HEK293 (cell line): ENCODE measurements around the gene TBPL1.

Experiments
- IKZF3 ChIP-seq: fragments of 450-650 bp; IDR thresholded peaks from 2 replicates; pipeline ENCODE4 v1.5.0; 2018; ENCODE audit warnings: missing biosample characterization, mild to moderate bottlenecking, missing genetic modification characterization, moderate library complexity
- MEIS1 ChIP-seq: sonication (generic); formaldehyde crosslinking; IDR thresholded peaks from 2 replicates; pipeline ENCODE4 v1.8.1; 2022; ENCODE audit warnings: missing genetic modification reagents, mild to moderate bottlenecking, borderline replicate concordance
- SCRT2 ChIP-seq: fragments of 450-650 bp; formaldehyde crosslinking; IDR thresholded peaks from 2 replicates; pipeline ENCODE4 v1.5.1; 2016; ENCODE audit warnings: missing biosample characterization, missing genetic modification characterization
- YY2 ChIP-seq: fragments of 450-650 bp; formaldehyde crosslinking; IDR thresholded peaks from 2 replicates; pipeline ENCODE4 v1.5.1; 2016; ENCODE audit warnings: missing biosample characterization, missing genetic modification characterization
- ZBTB7A ChIP-seq: fragments of 450-650 bp; formaldehyde crosslinking; IDR thresholded peaks from 2 replicates; pipeline ENCODE4 v1.5.1; 2016; ENCODE audit warnings: low read depth, missing biosample characterization, missing genetic modification characterization
- ZBTB8A ChIP-seq: fragments of 450-650 bp; formaldehyde crosslinking; IDR thresholded peaks from 2 replicates; pipeline ENCODE4 v1.5.1; 2016; ENCODE audit warnings: missing biosample characterization, missing genetic modification characterization
- ZFHX2 ChIP-seq: fragments of 450-650 bp; formaldehyde crosslinking; conservative IDR thresholded peaks from 2 replicates; pipeline ENCODE4 v1.5.1; 2016; ENCODE audit warnings: missing biosample characterization, missing genetic modification characterization
- ZIC2 ChIP-seq: fragments of 450-650 bp; formaldehyde crosslinking; IDR thresholded peaks from 2 replicates; pipeline ENCODE4 v1.5.1; 2016; ENCODE audit warnings: missing biosample characterization, missing genetic modification characterization
- ZNF2 ChIP-seq: fragments of 450-650 bp; formaldehyde crosslinking; IDR thresholded peaks from 2 replicates; pipeline ENCODE4 v1.5.1; 2016; ENCODE audit warnings: missing biosample characterization, missing genetic modification characterization
- ZNF211 ChIP-seq: fragments of 450-650 bp; formaldehyde crosslinking; IDR thresholded peaks from 2 replicates; pipeline ENCODE4 v1.5.1; 2016; ENCODE audit warnings: low read depth, missing biosample characterization, missing genetic modification characterization
- ZNF248 ChIP-seq: fragments of 450-650 bp; formaldehyde crosslinking; IDR thresholded peaks from 2 replicates; pipeline ENCODE4 v1.5.1; 2017; ENCODE audit warnings: missing biosample characterization, missing genetic modification characterization
- ZNF37A ChIP-seq: fragments of 450-650 bp; IDR thresholded peaks from 2 replicates; pipeline ENCODE4 v1.5.1; 2018; ENCODE audit warnings: missing biosample characterization, missing genetic modification characterization
- ZNF416 ChIP-seq: fragments of 450-650 bp; formaldehyde crosslinking; IDR thresholded peaks from 2 replicates; pipeline ENCODE4 v1.5.1; 2016; ENCODE audit warnings: missing biosample characterization, missing genetic modification characterization
- ZNF473 ChIP-seq: fragments of 450-650 bp; formaldehyde crosslinking; IDR thresholded peaks from 2 replicates; pipeline ENCODE4 v1.5.1; 2017; ENCODE audit warnings: missing biosample characterization, missing genetic modification characterization
- ZNF488 ChIP-seq: fragments of 450-650 bp; formaldehyde crosslinking; IDR thresholded peaks from 2 replicates; pipeline ENCODE4 v1.5.1; 2016; ENCODE audit warnings: missing biosample characterization, missing genetic modification characterization
- ZNF544 ChIP-seq: fragments of 450-650 bp; formaldehyde crosslinking; IDR thresholded peaks from 2 replicates; pipeline ENCODE4 v1.5.0; 2017; ENCODE audit warnings: missing biosample characterization, missing genetic modification characterization
- ZNF549 ChIP-seq: fragments of 450-650 bp; IDR thresholded peaks from 2 replicates; pipeline ENCODE4 v1.5.1; 2018; ENCODE audit warnings: missing biosample characterization, missing genetic modification characterization, mild to moderate bottlenecking, inconsistent platforms, moderate library complexity
- ZNF558 ChIP-seq: fragments of 450-650 bp; formaldehyde crosslinking; IDR thresholded peaks from 2 replicates; pipeline ENCODE4 v1.5.1; 2016; ENCODE audit warnings: missing biosample characterization, missing genetic modification characterization
- ZNF660 ChIP-seq: fragments of 450-650 bp; IDR thresholded peaks from 2 replicates; pipeline ENCODE4 v1.5.1; 2018; ENCODE audit warnings: missing biosample characterization, mild to moderate bottlenecking, missing genetic modification characterization
- ZNF76 ChIP-seq: fragments of 450-650 bp; formaldehyde crosslinking; IDR thresholded peaks from 2 replicates; pipeline ENCODE4; 2016; ENCODE audit warnings: low read depth, missing biosample characterization, missing genetic modification characterization, borderline replicate concordance
- ZNF776 ChIP-seq: fragments of 450-650 bp; formaldehyde crosslinking; IDR thresholded peaks from 2 replicates; pipeline ENCODE4 v1.5.0; 2017; ENCODE audit warnings: missing biosample characterization, missing genetic modification characterization, borderline replicate concordance
- ZSCAN16 ChIP-seq: fragments of 450-650 bp; formaldehyde crosslinking; IDR thresholded peaks from 2 replicates; pipeline ENCODE4 v1.5.1; 2016; ENCODE audit warnings: missing biosample characterization, missing genetic modification characterization
- ZSCAN30 ChIP-seq: fragments of 450-650 bp; IDR thresholded peaks from 2 replicates; pipeline ENCODE4 v1.5.1; 2018; ENCODE audit warnings: missing biosample characterization, mild to moderate bottlenecking, missing genetic modification characterization, moderate library complexity
- TF ChIP-seq, protein P1 (sequence below): fragments of 450-650 bp; formaldehyde crosslinking; IDR thresholded peaks from 2 replicates; pipeline ENCODE4 v1.5.1; 2016; ENCODE audit warnings: missing biosample characterization, missing genetic modification characterization
- TF ChIP-seq, protein P2 (sequence below): fragments of 450-650 bp; formaldehyde crosslinking; conservative IDR thresholded peaks from 2 replicates; pipeline ENCODE4 v1.5.1; 2016; ENCODE audit warnings: low read depth, missing biosample characterization, missing genetic modification characterization
- TF ChIP-seq, protein P3 (sequence below): fragments of 450-650 bp; formaldehyde crosslinking; IDR thresholded peaks from 2 replicates; pipeline ENCODE4 v1.5.1; 2017; ENCODE audit warnings: missing biosample characterization, missing genetic modification characterization

TBPL1 gene

DNA sequence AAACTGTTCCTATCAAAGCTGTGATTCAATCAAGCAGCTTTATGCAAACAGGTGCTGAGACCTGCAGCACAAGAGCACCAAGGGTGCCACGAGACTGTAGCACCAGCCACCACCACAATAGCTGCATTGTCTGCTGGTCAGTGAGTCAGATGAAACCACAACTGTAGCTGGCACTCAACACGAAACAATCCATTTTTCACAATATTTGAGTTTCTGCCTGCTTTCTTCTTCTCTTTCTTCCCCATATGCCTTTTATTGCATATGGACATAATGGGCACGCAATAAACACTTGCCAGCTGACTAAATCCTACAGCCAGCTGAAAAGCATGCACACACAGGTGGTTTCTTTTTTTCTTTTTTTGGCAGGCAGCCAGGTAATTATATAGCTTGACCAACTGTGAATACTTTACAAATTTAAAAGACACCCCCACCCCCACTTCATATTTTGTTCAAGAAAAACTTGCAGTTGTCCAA, 82.8 kb downstream of the TBPL1 start (continued):
- TF ChIP-seq ZNF488 (tag by site-specific recombination) (no peak), ZBTB8A (tag by site-specific recombination) (no peak), YY2 (no peak), ZNF248 (no peak), ZNF76 (tag by site-specific recombination) (no peak), ZSCAN30 (tag by site-specific recombination) (0 out of 2 replicates have a peak, but pooled peaks have one; percentile 25), ZSCAN16 (tag by site-specific recombination) (no peak), ZFHX2 (no peak), MEIS1 (CRISPR knock-in tag) (no peak), ZNF37A (tag by site-specific recombination) (peak; percentile 46; the same call in 1 of the 2 replicates), ZNF776 (tag by site-specific recombination) (no peak), ZNF2 (tag by site-specific recombination) (no peak), IKZF3 (0 out of 2 replicates have a peak, but pooled peaks have one; percentile 25), ZBTB7A (tag by site-specific recombination) (no peak), SCRT2 (tag by site-specific recombination) (peak; percentile 80), ZIC2 (no peak), ZNF558 (tag by site-specific recombination) (peak; percentile 69; the same call in 1 of the 2 replicates), ZNF211 (tag by site-specific recombination) (no peak), ZNF549 (tag by site-specific recombination) (peak; percentile 77; the same call in 1 of the 2 replicates), ZNF473 (tag by site-specific recombination) (no peak), ZNF660 (tag by site-specific recombination) (0 out of 2 replicates have a peak, but pooled peaks have one; percentile 37), ZNF416 (tag by site-specific recombination) (no peak), ZNF544 (tag by site-specific recombination) (0 out of 2 replicates have a peak, but pooled peaks have one; percentile 58)
- TF ChIP-seq, protein P1, sequence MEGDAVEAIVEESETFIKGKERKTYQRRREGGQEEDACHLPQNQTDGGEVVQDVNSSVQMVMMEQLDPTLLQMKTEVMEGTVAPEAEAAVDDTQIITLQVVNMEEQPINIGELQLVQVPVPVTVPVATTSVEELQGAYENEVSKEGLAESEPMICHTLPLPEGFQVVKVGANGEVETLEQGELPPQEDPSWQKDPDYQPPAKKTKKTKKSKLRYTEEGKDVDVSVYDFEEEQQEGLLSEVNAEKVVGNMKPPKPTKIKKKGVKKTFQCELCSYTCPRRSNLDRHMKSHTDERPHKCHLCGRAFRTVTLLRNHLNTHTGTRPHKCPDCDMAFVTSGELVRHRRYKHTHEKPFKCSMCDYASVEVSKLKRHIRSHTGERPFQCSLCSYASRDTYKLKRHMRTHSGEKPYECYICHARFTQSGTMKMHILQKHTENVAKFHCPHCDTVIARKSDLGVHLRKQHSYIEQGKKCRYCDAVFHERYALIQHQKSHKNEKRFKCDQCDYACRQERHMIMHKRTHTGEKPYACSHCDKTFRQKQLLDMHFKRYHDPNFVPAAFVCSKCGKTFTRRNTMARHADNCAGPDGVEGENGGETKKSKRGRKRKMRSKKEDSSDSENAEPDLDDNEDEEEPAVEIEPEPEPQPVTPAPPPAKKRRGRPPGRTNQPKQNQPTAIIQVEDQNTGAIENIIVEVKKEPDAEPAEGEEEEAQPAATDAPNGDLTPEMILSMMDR = no peak
- TF ChIP-seq, protein P2, sequence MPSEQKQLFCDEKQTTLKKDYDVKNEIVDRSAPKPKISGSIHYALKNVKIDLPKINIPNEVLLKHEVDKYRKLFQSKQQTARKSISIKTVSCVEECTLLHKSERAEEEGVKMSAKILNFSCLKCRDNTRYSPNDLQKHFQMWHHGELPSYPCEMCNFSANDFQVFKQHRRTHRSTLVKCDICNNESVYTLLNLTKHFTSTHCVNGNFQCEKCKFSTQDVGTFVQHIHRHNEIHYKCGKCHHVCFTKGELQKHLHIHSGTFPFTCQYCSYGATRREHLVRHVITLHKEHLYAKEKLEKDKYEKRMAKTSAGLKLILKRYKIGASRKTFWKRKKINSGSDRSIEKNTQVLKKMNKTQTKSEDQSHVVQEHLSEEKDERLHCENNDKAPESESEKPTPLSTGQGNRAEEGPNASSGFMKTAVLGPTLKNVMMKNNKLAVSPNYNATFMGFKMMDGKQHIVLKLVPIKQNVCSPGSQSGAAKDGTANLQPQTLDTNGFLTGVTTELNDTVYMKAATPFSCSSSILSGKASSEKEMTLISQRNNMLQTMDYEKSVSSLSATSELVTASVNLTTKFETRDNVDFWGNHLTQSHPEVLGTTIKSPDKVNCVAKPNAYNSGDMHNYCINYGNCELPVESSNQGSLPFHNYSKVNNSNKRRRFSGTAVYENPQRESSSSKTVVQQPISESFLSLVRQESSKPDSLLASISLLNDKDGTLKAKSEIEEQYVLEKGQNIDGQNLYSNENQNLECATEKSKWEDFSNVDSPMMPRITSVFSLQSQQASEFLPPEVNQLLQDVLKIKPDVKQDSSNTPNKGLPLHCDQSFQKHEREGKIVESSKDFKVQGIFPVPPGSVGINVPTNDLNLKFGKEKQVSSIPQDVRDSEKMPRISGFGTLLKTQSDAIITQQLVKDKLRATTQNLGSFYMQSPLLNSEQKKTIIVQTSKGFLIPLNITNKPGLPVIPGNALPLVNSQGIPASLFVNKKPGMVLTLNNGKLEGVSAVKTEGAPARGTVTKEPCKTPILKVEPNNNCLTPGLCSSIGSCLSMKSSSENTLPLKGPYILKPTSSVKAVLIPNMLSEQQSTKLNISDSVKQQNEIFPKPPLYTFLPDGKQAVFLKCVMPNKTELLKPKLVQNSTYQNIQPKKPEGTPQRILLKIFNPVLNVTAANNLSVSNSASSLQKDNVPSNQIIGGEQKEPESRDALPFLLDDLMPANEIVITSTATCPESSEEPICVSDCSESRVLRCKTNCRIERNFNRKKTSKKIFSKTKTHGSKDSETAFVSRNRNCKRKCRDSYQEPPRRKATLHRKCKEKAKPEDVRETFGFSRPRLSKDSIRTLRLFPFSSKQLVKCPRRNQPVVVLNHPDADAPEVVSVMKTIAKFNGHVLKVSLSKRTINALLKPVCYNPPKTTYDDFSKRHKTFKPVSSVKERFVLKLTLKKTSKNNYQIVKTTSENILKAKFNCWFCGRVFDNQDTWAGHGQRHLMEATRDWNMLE = no peak
- TF ChIP-seq, protein P3, sequence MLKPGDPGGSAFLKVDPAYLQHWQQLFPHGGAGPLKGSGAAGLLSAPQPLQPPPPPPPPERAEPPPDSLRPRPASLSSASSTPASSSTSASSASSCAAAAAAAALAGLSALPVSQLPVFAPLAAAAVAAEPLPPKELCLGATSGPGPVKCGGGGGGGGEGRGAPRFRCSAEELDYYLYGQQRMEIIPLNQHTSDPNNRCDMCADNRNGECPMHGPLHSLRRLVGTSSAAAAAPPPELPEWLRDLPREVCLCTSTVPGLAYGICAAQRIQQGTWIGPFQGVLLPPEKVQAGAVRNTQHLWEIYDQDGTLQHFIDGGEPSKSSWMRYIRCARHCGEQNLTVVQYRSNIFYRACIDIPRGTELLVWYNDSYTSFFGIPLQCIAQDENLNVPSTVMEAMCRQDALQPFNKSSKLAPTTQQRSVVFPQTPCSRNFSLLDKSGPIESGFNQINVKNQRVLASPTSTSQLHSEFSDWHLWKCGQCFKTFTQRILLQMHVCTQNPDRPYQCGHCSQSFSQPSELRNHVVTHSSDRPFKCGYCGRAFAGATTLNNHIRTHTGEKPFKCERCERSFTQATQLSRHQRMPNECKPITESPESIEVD (tag by site-specific recombination) = peak; percentile 55; the same call in 1 of the 2 replicates
